ENCODE data around the gene CELA3A.

Gene CELA3A

GRCh38 chr1:22045604-22046228 is 44.3 kb downstream of the CELA3A start:
- in situ Hi-C loops (cut with MboI; ENCODE audit: low sequenced_read_pairs): no loop called here

- in situ Hi-C loops (cut with MboI; ENCODE audit: low sequenced_read_pairs): no loop called here
Observed at GRCh38 chr1:22048351-22049192, 47.1 kb downstream of the CELA3A start.

- in situ Hi-C loops (cut with MboI; ENCODE audit: low sequenced_read_pairs): no loop called here
Observed at GRCh38 chr1:22050330-22050729, 48.9 kb downstream of the CELA3A start.

GRCh38 chr1:22051607-22052114 is 50.2 kb downstream of the CELA3A start:
- in situ Hi-C loops (cut with MboI; ENCODE audit: low sequenced_read_pairs): no loop called here

GRCh38 chr1:22052115-22053016 is 50.9 kb downstream of the CELA3A start, which contains the start of gene CDC42:
Gene CDC42, plus strand, starts transcription at chr1:22052709. Its CDS starts 25,770 bp downstream, at chr1:22078479.
- in situ Hi-C loops (cut with MboI; ENCODE audit: low sequenced_read_pairs): no loop called here

GRCh38 chr1:22053017-22053860 is 51.8 kb downstream of the CELA3A start:
- in situ Hi-C loops (cut with MboI; ENCODE audit: low sequenced_read_pairs): no loop called here

GRCh38 chr1:22053861-22054770 is 52.7 kb downstream of the CELA3A start:
- in situ Hi-C loops (cut with MboI; ENCODE audit: low sequenced_read_pairs): no loop called here

- in situ Hi-C loops (cut with MboI; ENCODE audit: low sequenced_read_pairs): no loop called here
Observed at GRCh38 chr1:22055463-22055862, 54.0 kb downstream of the CELA3A start.

- in situ Hi-C loops (cut with MboI; ENCODE audit: low sequenced_read_pairs): no loop called here
Observed at GRCh38 chr1:22056043-22056442, 54.6 kb downstream of the CELA3A start.

GRCh38 chr1:22056936-22057335 is 55.5 kb downstream of the CELA3A start:
- in situ Hi-C loops (cut with MboI; ENCODE audit: low sequenced_read_pairs): no loop called here

- in situ Hi-C loops (cut with MboI; ENCODE audit: low sequenced_read_pairs): no loop called here
Observed at GRCh38 chr1:22057861-22058260, 56.4 kb downstream of the CELA3A start.

Measured in HL-60/S4 treated with retinoic acid at 250 ng/mL for 4 days and 3 days (cell line).